ENCODE results near the gene RPE65. TPM values are rescaled to one million over a fixed set of nuclear protein-coding genes. Genes with fewer than 3 reads are reported as not detected.
"Not testable (repeated sequence)": the region's sequence is repeated elsewhere in the genome, so short reads cannot be mapped to it uniquely, and the experiment has no call there.

The RPE65 gene
- total and polyA plus RNA-seq, 2 of the 8 experiments (the other 6 are each of a cell fraction or from before 2014, with no cell fraction given), result not detected

GRCh38 chr1:68401506-68401905 is 48.2 kb downstream of the RPE65 start:
- TF ChIP-seq EGR1 (IDR thresholded peaks at IDR 0.05; ENCODE audit: borderline replicate concordance, low read depth, low read length), result no peak
- no peak overlapping the region for H4K5ac ChIP-seq (ENCODE audit: insufficient read length, low read depth, low read length)

GRCh38 chr1:68395575-68395974 is 54.2 kb downstream of the RPE65 start:
- POLR2A ChIA-PET (ENCODE audit: partially characterized antibody), result not testable (repeated sequence)

More at GRCh38 chr1:68401506-68401905, 48.2 kb downstream of the RPE65 start:
- Histone ChIP-seq H3K18ac (ENCODE audit: extremely low read depth, low read length) (no peak overlapping the region), H3K79me2 (ENCODE audit: control insufficient read depth in 1 of 2, insufficient read depth in 2 of 2, low read length in 2 of 2) (no peaks in the 10 kb centered on the region), H2AFZ (ENCODE audit: low read length) (no peak overlapping the region), H3K4me1 (replicated peaks in 1 of 4; ENCODE audit: control insufficient read depth in 3 of 4, insufficient read depth in 4 of 4, low read length in 3 of 4) (no peaks in the 10 kb centered on the region), H2BK120ac (replicated peaks; ENCODE audit: low read depth, low read length) (no peak overlapping the region), H2BK20ac (ENCODE audit: low read length) (no peak overlapping the region), H3K27me3 (replicated peaks in 1 of 4; ENCODE audit: control insufficient read depth in 3 of 4, extremely low read depth in 1 of 4, insufficient read depth in 3 of 4, low read length in 3 of 4) (no peaks in the 10 kb centered on the region), H3K4ac (replicated peaks; ENCODE audit: insufficient read length, low read depth, low read length) (no peak overlapping the region), H4K8ac (ENCODE audit: extremely low read depth, insufficient read depth, low read length) (no peak overlapping the region), H3K23me2 (ENCODE audit: low read depth, low read length) (no peaks in the 10 kb centered on the region), H3K4me2 (ENCODE audit: insufficient read depth in 1 of 2, low read depth in 2 of 2, low read length in 2 of 2) (no peak overlapping the region), H2BK15ac (ENCODE audit: low read length) (no peak overlapping the region), H2BK5ac (ENCODE audit: low read depth, low read length) (no peak overlapping the region), H3K4me3 (ENCODE audit: extremely low read depth in 1 of 4, insufficient read depth in 2 of 4, low read depth in 3 of 4, low read length in 4 of 4) (no peak overlapping the region), H2BK12ac (ENCODE audit: low read depth, low read length) (no peak overlapping the region), H3K14ac (ENCODE audit: insufficient read length) (no peak overlapping the region), H4K91ac (replicated peaks; ENCODE audit: insufficient read length, low read length) (no peak overlapping the region), H3K23ac (ENCODE audit: insufficient read length) (no peak overlapping the region), H3K27ac (ENCODE audit: low read depth, low read length) (no peak overlapping the region), H3K56ac (replicated peaks; ENCODE audit: insufficient read length, low read depth, low read length) (no peak overlapping the region), H3K79me1 (ENCODE audit: low read depth, low read length) (no peaks in the 10 kb centered on the region), H2AK5ac (ENCODE audit: low read depth, low read length) (no peak overlapping the region), H3K36me3 (ENCODE audit: control insufficient read depth in 2 of 4, insufficient read depth in 4 of 4, low read length in 3 of 4) (no peaks in the 10 kb centered on the region), H3K9ac (replicated peaks in 1 of 4; ENCODE audit: extremely low read depth in 1 of 4, low read depth in 3 of 4, low read length in 3 of 4) (no peak overlapping the region), H3K9me3 (ENCODE audit: insufficient read depth in 2 of 2, low read depth in 1 of 2, low read length in 1 of 2) (no peaks in the 10 kb centered on the region), H4K20me1 (replicated peaks in 1 of 2; ENCODE audit: control insufficient read depth in 1 of 2, insufficient read depth in 2 of 2, low read length in 2 of 2) (no peaks in the 10 kb centered on the region)
- DNase-seq (ENCODE audit: low read depth in 1 of 2, low spot score in 2 of 2) (no peak), FAIRE-seq (no peak)
- POLR2A ChIA-PET (ENCODE audit: partially characterized antibody), result no interaction called here
- 76% methylated on average over 4 of the region's 4 CpGs; no CpG with 5 or more reads in 1 of the 2 experiments for WGBS, 2 experiments (ENCODE audit: extremely low coverage in 1 of 2, insufficient coverage in 1 of 2, insufficient read length in 1 of 2, insufficient replicate concordance in 2 of 2, low coverage in 1 of 2, low lambda C conversion rate in 2 of 2, missing lambda C conversion rate in 1 of 2)
- CTCF ChIA-PET (ENCODE audit: partially characterized antibody), result no interaction called here

More at GRCh38 chr1:68395575-68395974, 54.2 kb downstream of the RPE65 start:
- H4K8ac ChIP-seq (ENCODE audit: extremely low read depth, insufficient read depth, low read length); H3K4me1 ChIP-seq (replicated peaks in 1 of 4; ENCODE audit: control insufficient read depth in 3 of 4, insufficient read depth in 4 of 4, low read length in 3 of 4); H4K91ac ChIP-seq (replicated peaks; ENCODE audit: insufficient read length, low read length); H3K56ac ChIP-seq (replicated peaks; ENCODE audit: insufficient read length, low read depth, low read length); FAIRE-seq; H3K79me2 ChIP-seq (ENCODE audit: control insufficient read depth in 1 of 2, insufficient read depth in 2 of 2, low read length in 2 of 2); DNase-seq (ENCODE audit: low read depth in 1 of 2, low spot score in 2 of 2); H3K14ac ChIP-seq (ENCODE audit: insufficient read length); H2AK5ac ChIP-seq (ENCODE audit: low read depth, low read length); H3K4me3 ChIP-seq (ENCODE audit: extremely low read depth in 1 of 4, insufficient read depth in 2 of 4, low read depth in 3 of 4, low read length in 4 of 4); H2BK12ac ChIP-seq (ENCODE audit: low read depth, low read length); H3K4ac ChIP-seq (replicated peaks; ENCODE audit: insufficient read length, low read depth, low read length); H3K4me2 ChIP-seq (ENCODE audit: insufficient read depth in 1 of 2, low read depth in 2 of 2, low read length in 2 of 2); H2BK20ac ChIP-seq (ENCODE audit: low read length); H3K79me1 ChIP-seq (ENCODE audit: low read depth, low read length); H3K27ac ChIP-seq (ENCODE audit: low read depth, low read length); H4K20me1 ChIP-seq (replicated peaks in 1 of 2; ENCODE audit: control insufficient read depth in 1 of 2, insufficient read depth in 2 of 2, low read length in 2 of 2); H3K18ac ChIP-seq (ENCODE audit: extremely low read depth, low read length); H2BK15ac ChIP-seq (ENCODE audit: low read length); H4K5ac ChIP-seq (ENCODE audit: insufficient read length, low read depth, low read length); H3K23ac ChIP-seq (ENCODE audit: insufficient read length); H2AFZ ChIP-seq (ENCODE audit: low read length); H3K9me3 ChIP-seq (ENCODE audit: insufficient read depth in 2 of 2, low read depth in 1 of 2, low read length in 1 of 2); H3K27me3 ChIP-seq (replicated peaks in 1 of 4; ENCODE audit: control insufficient read depth in 3 of 4, extremely low read depth in 1 of 4, insufficient read depth in 3 of 4, low read length in 3 of 4); H3K23me2 ChIP-seq (ENCODE audit: low read depth, low read length); H2BK5ac ChIP-seq (ENCODE audit: low read depth, low read length); H3K9ac ChIP-seq (replicated peaks in 1 of 4; ENCODE audit: extremely low read depth in 1 of 4, low read depth in 3 of 4, low read length in 3 of 4); H3K36me3 ChIP-seq (ENCODE audit: control insufficient read depth in 2 of 4, insufficient read depth in 4 of 4, low read length in 3 of 4); H2BK120ac ChIP-seq (replicated peaks; ENCODE audit: low read depth, low read length): not testable (repeated sequence)
- WGBS, 2 experiments (ENCODE audit: extremely low coverage in 1 of 2, insufficient coverage in 1 of 2, insufficient read length in 1 of 2, insufficient replicate concordance in 2 of 2, low coverage in 1 of 2, low lambda C conversion rate in 2 of 2, missing lambda C conversion rate in 1 of 2), result 100% methylated on average over 3 of the region's 3 CpGs; no CpG with 5 or more reads in 1 of the 2 experiments
- CTCF ChIA-PET (ENCODE audit: partially characterized antibody), result interaction anchor here (1.7 to 1.8 kb wide), 2 partner anchors 47 to 275 kb away, joined by 6 to 9 read pairs; no protein-coding TSS in a partner anchor

Data from H1 (cell line).